ENCODE measurements around the gene DPY19L3.

DPY19L3 gene

GRCh38 chr19:32457571-32458158 lies 52.1 kb downstream of the DPY19L3 start:
- no peak overlapping the region for H3K4me2 ChIP-seq (ENCODE audit: low read length)
- H3K79me2 ChIP-seq (ENCODE audit: low read length): no peaks in the 10 kb centered on the region
- no peaks in the 10 kb centered on the region for H3K27me3 ChIP-seq (ENCODE audit: low read depth, low read length)
- H3K4me1 ChIP-seq (ENCODE audit: low read length): peaks cover 12% of the 10 kb centered on the region
- TF ChIP-seq EZH2phosphoT487 (IDR thresholded peaks at IDR 0.05; ENCODE audit: low read depth) (no peak), CTCF (IDR thresholded peaks at IDR 0.05; ENCODE audit: low read depth, low read length) (no peak)
- H3K9me3 ChIP-seq (ENCODE audit: insufficient read depth, low read length): no peaks in the 10 kb centered on the region
- no peak overlapping the region for H2AFZ ChIP-seq (ENCODE audit: low read depth, low read length)
- peaks cover 16% of the 10 kb centered on the region for H3K36me3 ChIP-seq (replicated peaks; ENCODE audit: low read depth, low read length)
- H4K20me1 ChIP-seq (ENCODE audit: insufficient read depth, low read length): no peaks in the 10 kb centered on the region
- H3K9ac ChIP-seq (ENCODE audit: low read length): no peak overlapping the region
- no peak overlapping the region for H3K4me3 ChIP-seq (ENCODE audit: low read length)
- H3K27ac ChIP-seq (ENCODE audit: low read length): no peak overlapping the region

- Histone ChIP-seq H2AFZ (ENCODE audit: low read depth, low read length) (no peak overlapping the region), H3K36me3 (replicated peaks; ENCODE audit: low read depth, low read length) (peaks cover 16% of the 10 kb centered on the region), H3K79me2 (ENCODE audit: low read length) (no peaks in the 10 kb centered on the region), H3K9ac (ENCODE audit: low read length) (no peak overlapping the region), H3K4me1 (ENCODE audit: low read length) (peaks cover 12% of the 10 kb centered on the region), H3K27me3 (ENCODE audit: low read depth, low read length) (no peaks in the 10 kb centered on the region), H4K20me1 (ENCODE audit: insufficient read depth, low read length) (no peaks in the 10 kb centered on the region), H3K4me3 (ENCODE audit: low read length) (no peak overlapping the region), H3K9me3 (ENCODE audit: insufficient read depth, low read length) (no peaks in the 10 kb centered on the region), H3K4me2 (ENCODE audit: low read length) (peak overlapping the region; percentile 44), H3K27ac (ENCODE audit: low read length) (no peak overlapping the region)
- TF ChIP-seq CTCF (IDR thresholded peaks at IDR 0.05; ENCODE audit: low read depth, low read length) (no peak), EZH2phosphoT487 (IDR thresholded peaks at IDR 0.05; ENCODE audit: low read depth) (no peak)
Observed at GRCh38 chr19:32458500-32459123, 53.0 kb downstream of the DPY19L3 start.

GRCh38 chr19:32459204-32459865 lies 53.8 kb downstream of the DPY19L3 start:
- TF ChIP-seq CTCF (IDR thresholded peaks at IDR 0.05; ENCODE audit: low read depth, low read length): no peak
- no peak for TF ChIP-seq EZH2phosphoT487 (IDR thresholded peaks at IDR 0.05; ENCODE audit: low read depth)
- no peak overlapping the region for H3K4me2 ChIP-seq (ENCODE audit: low read length)
- no peak overlapping the region for H2AFZ ChIP-seq (ENCODE audit: low read depth, low read length)
- no peak overlapping the region for H3K4me3 ChIP-seq (ENCODE audit: low read length)
- H4K20me1 ChIP-seq (ENCODE audit: insufficient read depth, low read length): no peaks in the 10 kb centered on the region
- no peaks in the 10 kb centered on the region for H3K9me3 ChIP-seq (ENCODE audit: insufficient read depth, low read length)
- peaks cover 16% of the 10 kb centered on the region for H3K36me3 ChIP-seq (replicated peaks; ENCODE audit: low read depth, low read length)
- no peak overlapping the region for H3K27ac ChIP-seq (ENCODE audit: low read length)
- peaks cover 12% of the 10 kb centered on the region for H3K4me1 ChIP-seq (ENCODE audit: low read length)
- no peaks in the 10 kb centered on the region for H3K79me2 ChIP-seq (ENCODE audit: low read length)
- no peak overlapping the region for H3K9ac ChIP-seq (ENCODE audit: low read length)
- H3K27me3 ChIP-seq (ENCODE audit: low read depth, low read length): no peaks in the 10 kb centered on the region

- Histone ChIP-seq H3K79me2 (ENCODE audit: low read length) (no peaks in the 10 kb centered on the region), H3K27ac (ENCODE audit: low read length) (no peak overlapping the region), H3K4me3 (ENCODE audit: low read length) (no peak overlapping the region), H3K9me3 (ENCODE audit: insufficient read depth, low read length) (no peaks in the 10 kb centered on the region), H3K4me2 (ENCODE audit: low read length) (no peak overlapping the region), H2AFZ (ENCODE audit: low read depth, low read length) (no peak overlapping the region), H3K9ac (ENCODE audit: low read length) (no peak overlapping the region), H3K27me3 (ENCODE audit: low read depth, low read length) (no peaks in the 10 kb centered on the region), H4K20me1 (ENCODE audit: insufficient read depth, low read length) (no peaks in the 10 kb centered on the region), H3K4me1 (ENCODE audit: low read length) (peaks cover 12% of the 10 kb centered on the region), H3K36me3 (replicated peaks; ENCODE audit: low read depth, low read length) (peaks cover 16% of the 10 kb centered on the region)
- TF ChIP-seq CTCF (IDR thresholded peaks at IDR 0.05; ENCODE audit: low read depth, low read length) (no peak), EZH2phosphoT487 (IDR thresholded peaks at IDR 0.05; ENCODE audit: low read depth) (no peak)
Observed at GRCh38 chr19:32460476-32460875, 54.9 kb downstream of the DPY19L3 start.

All from OCI-LY3 (cell line).